HL-60 (cell line): ENCODE results near the gene NAPB.

Experiments used
- DNase-seq, 2 experiments: peaks; one replicate each; pipeline ENCODE4 v3.0.0-alpha.2; 2010 to 2020; ENCODE audit warnings: low read depth in 1 of 2, low spot score in 1 of 2
- H3K27ac ChIP-seq: fragments of 250-450 bp; sonication (Bioruptor Pico); replicated peaks from 2 replicates; pipeline ENCODE4 v1.5.1; 2020; ENCODE audit warnings: mild to moderate bottlenecking, moderate library complexity
- H3K27me3 ChIP-seq: fragments of 250-450 bp; sonication (Bioruptor Pico); 2 replicates; pipeline ENCODE4 v1.5.1; 2021; ENCODE audit warnings: mild to moderate bottlenecking, moderate library complexity; ENCODE audit not compliant: insufficient read depth, poor library complexity, severe bottlenecking
- H3K4me3 ChIP-seq: replicated peaks from 2 replicates; pipeline ENCODE4 v1.5.1; 2011; ENCODE audit warnings: mild to moderate bottlenecking, control low read depth, low read length; ENCODE audit not compliant: insufficient read depth
- CTCF ChIP-seq: IDR thresholded peaks from one replicate; pipeline ENCODE4 v1.5.1; 2011; ENCODE audit warnings: low read length, control low read depth, inconsistent platforms; ENCODE audit not compliant: insufficient read depth
- GABPA ChIP-seq: IDR thresholded peaks from 2 replicates; pipeline ENCODE4 v1.6.1; 2012; ENCODE audit warnings: low read depth
- POLR2AphosphoS5 ChIP-seq: IDR thresholded peaks from 2 replicates; pipeline ENCODE4 v1.6.1; 2012; ENCODE audit warnings: low read depth
- REST ChIP-seq: IDR thresholded peaks from 2 replicates; pipeline ENCODE4 v1.6.1; 2012; ENCODE audit warnings: low read depth; ENCODE audit not compliant: insufficient replicate concordance
- SPI1 ChIP-seq: IDR thresholded peaks from 2 replicates; pipeline ENCODE4 v1.6.1; 2012; ENCODE audit warnings: low read depth, mild to moderate bottlenecking, borderline replicate concordance

The NAPB gene

GRCh38 chr20:23335521-23335920 is 85.8 kb downstream of the NAPB start:
- no peak overlapping the region for H3K4me3 ChIP-seq
- no peaks in the 10 kb centered on the region for H3K27me3 ChIP-seq

GRCh38 chr20:23334111-23334510 is 87.2 kb downstream of the NAPB start:
- H3K4me3 ChIP-seq, result no peak overlapping the region
- no peak overlapping the region for H3K27ac ChIP-seq
- TF ChIP-seq GABPA, result no peak
- no peak for TF ChIP-seq REST
- no peak for TF ChIP-seq POLR2AphosphoS5
- TF ChIP-seq CTCF, result no peak
- TF ChIP-seq SPI1, result no peak
- no peak for DNase-seq
- H3K27me3 ChIP-seq, result no peaks in the 10 kb centered on the region

More at GRCh38 chr20:23335521-23335920, 85.8 kb downstream of the NAPB start:
- TF ChIP-seq POLR2AphosphoS5 (no peak), GABPA (no peak), REST (no peak), SPI1 (no peak), CTCF (no peak)
- H3K27ac ChIP-seq, result no peak overlapping the region
- no peak for DNase-seq

GRCh38 chr20:23332467-23332866 is 88.8 kb downstream of the NAPB start:
- TF ChIP-seq GABPA (no peak), SPI1 (no peak), CTCF (no peak), POLR2AphosphoS5 (no peak)
- H3K27me3 ChIP-seq, result no peaks in the 10 kb centered on the region
- no peak for DNase-seq
- H3K4me3 ChIP-seq, result no peak overlapping the region
- H3K27ac ChIP-seq, result no peak overlapping the region
